WTC11 (cell line): ENCODE data around the gene CFAP74. TPM values are rescaled to one million over a fixed set of nuclear protein-coding genes. Genes with fewer than 3 reads are reported as not detected.

Experiments
- ATAC-seq: fragments of 200-7000 bp; cut with Tn5 transposase; 2 replicates; pipeline ENCODE4 v1.10.0; 2021; ENCODE audit warnings: mild to moderate bottlenecking, moderate library complexity
- CTCF ChIA-PET: fragments of 300-600 bp; sonication (Branson Sonifier 250); formaldehyde crosslinking; loops from one replicate; lab custom pipeline; 2021; ENCODE audit warnings: antibody characterized with exemption; lab: Charles Lee
- POLR2A ChIA-PET: fragments of 350-600 bp; sonication (Branson Sonifier 250); formaldehyde crosslinking; loops from one replicate; lab custom pipeline; 2021; ENCODE audit warnings: antibody characterized with exemption; lab: Charles Lee
- DNase-seq: peaks from one replicate; pipeline ENCODE4 v3.0.0; 2021; ENCODE audit warnings: low spot score
- H3K27ac Mint-ChIP-seq: 2 replicates; pipeline ENCODE4 v1.8.0; 2021; ENCODE audit warnings: mixed read lengths
- H3K27me3 Mint-ChIP-seq: 2 replicates; pipeline ENCODE4 v1.8.0; 2021; ENCODE audit warnings: low read depth, mild to moderate bottlenecking, moderate library complexity, mixed read lengths
- H3K36me3 Mint-ChIP-seq: 2 replicates; pipeline ENCODE4 v1.8.0; 2021; ENCODE audit warnings: mixed read lengths
- H3K4me1 Mint-ChIP-seq: 2 replicates; pipeline ENCODE4 v1.8.0; 2022; ENCODE audit warnings: mixed read lengths
- H3K4me3 Mint-ChIP-seq: 2 replicates; pipeline ENCODE4 v1.8.0; 2021; ENCODE audit warnings: mild to moderate bottlenecking, moderate library complexity, mixed read lengths
- H3K9me3 Mint-ChIP-seq: 2 replicates; pipeline ENCODE4 v1.8.0; 2021; ENCODE audit warnings: mixed read lengths
- CBFB ChIP-seq: sonication (generic); formaldehyde crosslinking; IDR thresholded peaks from 2 replicates; pipeline ENCODE4 v1.8.1; 2022; ENCODE audit warnings: mild to moderate bottlenecking, low read depth, missing genetic modification reagents
- CDX4 ChIP-seq: fragments of 250-450 bp; sonication (Bioruptor Pico); IDR thresholded peaks from 2 replicates; pipeline ENCODE4 v1.9.0; 2021; ENCODE audit warnings: moderate library complexity, mild to moderate bottlenecking, inconsistent platforms, borderline replicate concordance
- ETV6 ChIP-seq: sonication (generic); formaldehyde crosslinking; IDR thresholded peaks from 2 replicates; pipeline ENCODE4 v1.8.1; 2022; ENCODE audit warnings: mild to moderate bottlenecking, missing genetic modification reagents
- FOXK1 ChIP-seq: sonication (generic); formaldehyde crosslinking; IDR thresholded peaks from 2 replicates; pipeline ENCODE4 v1.8.0; 2022; ENCODE audit warnings: mild to moderate bottlenecking, moderate library complexity, missing genetic modification reagents
- FOXP4 ChIP-seq: sonication (generic); formaldehyde crosslinking; IDR thresholded peaks from 2 replicates; pipeline ENCODE4 v1.8.0; 2022; ENCODE audit warnings: mild to moderate bottlenecking, missing genetic modification reagents
- HMGA2 ChIP-seq: fragments of 250-450 bp; sonication (Bioruptor Pico); IDR thresholded peaks from 2 replicates; pipeline ENCODE4 v1.4.0; 2021; ENCODE audit warnings: mild to moderate bottlenecking, moderate library complexity
- IRF1 ChIP-seq: sonication (generic); formaldehyde crosslinking; IDR thresholded peaks from 2 replicates; pipeline ENCODE4 v1.8.0; 2023; ENCODE audit warnings: missing genetic modification reagents
- IRF2 ChIP-seq: sonication (generic); formaldehyde crosslinking; IDR thresholded peaks from 2 replicates; pipeline ENCODE4 v1.8.0; 2022; ENCODE audit warnings: low read depth, missing genetic modification reagents, borderline replicate concordance
- KAT7 ChIP-seq: sonication (generic); formaldehyde crosslinking; IDR thresholded peaks from 2 replicates; pipeline ENCODE4 v1.8.1; 2023; ENCODE audit warnings: missing genetic modification reagents, mild to moderate bottlenecking, borderline replicate concordance
- NFATC4 ChIP-seq: fragments of 250-450 bp; sonication (Bioruptor Pico); IDR thresholded peaks from 2 replicates; pipeline ENCODE4 v1.9.0; 2021; ENCODE audit warnings: mild to moderate bottlenecking
- OVOL2 ChIP-seq: fragments of 250-450 bp; sonication (Bioruptor Pico); IDR thresholded peaks from 2 replicates; pipeline ENCODE4 v1.9.0; 2021; ENCODE audit warnings: mild to moderate bottlenecking, borderline replicate concordance
- PRDM15 ChIP-seq: sonication (generic); formaldehyde crosslinking; IDR thresholded peaks from 2 replicates; pipeline ENCODE4 v1.8.0; 2022; ENCODE audit warnings: missing genetic modification reagents
- SOX15 ChIP-seq: fragments of 250-450 bp; sonication (Bioruptor Pico); IDR thresholded peaks from 2 replicates; pipeline ENCODE4 v1.9.0; 2021; ENCODE audit warnings: mild to moderate bottlenecking
- SP1 ChIP-seq: sonication (generic); formaldehyde crosslinking; conservative IDR thresholded peaks from 2 replicates; pipeline ENCODE4 v1.8.1; 2022; ENCODE audit warnings: missing genetic modification reagents
- TEAD1 ChIP-seq: sonication (generic); formaldehyde crosslinking; IDR thresholded peaks from 2 replicates; pipeline ENCODE4 v1.8.0; 2022; ENCODE audit warnings: mild to moderate bottlenecking, missing genetic modification reagents
- ZNF281 ChIP-seq: sonication (generic); formaldehyde crosslinking; IDR thresholded peaks from 2 replicates; pipeline ENCODE4 v1.8.0; 2023; ENCODE audit warnings: mild to moderate bottlenecking, missing genetic modification reagents
- ZNF317 ChIP-seq: sonication (generic); formaldehyde crosslinking; IDR thresholded peaks from 2 replicates; pipeline ENCODE4 v1.8.1; 2023; ENCODE audit warnings: low read depth, mild to moderate bottlenecking, moderate library complexity, missing genetic modification reagents, borderline replicate concordance
- ZNF512 ChIP-seq: sonication (generic); formaldehyde crosslinking; IDR thresholded peaks from 2 replicates; pipeline ENCODE4 v1.8.1; 2022; ENCODE audit warnings: missing genetic modification reagents, borderline replicate concordance
- total RNA-seq: library from RNA; stranded (reverse); gene quantifications from 3 replicates; pipeline ENCODE4 v1.2.3, GENCODE V29; 2021

Gene CFAP74
- total RNA-seq, 1 experiment from 2014 or later = 0.35 TPM

GRCh38 chr1:2028870-2029560 is 25.4 kb upstream of the CFAP74 start:
- Mint-ChIP-seq H3K27me3 (no peaks in the 10 kb centered on the region), H3K27ac (no peak overlapping the region), H3K36me3 (no peaks in the 10 kb centered on the region), H3K9me3 (no peaks in the 10 kb centered on the region), H3K4me3 (no peak overlapping the region), H3K4me1 (no peaks in the 10 kb centered on the region)
- ATAC-seq (no peak), DNase-seq (no peak)
- no peak for TF ChIP-seq FOXP4 (CRISPR knock-in tag)
- no peak for TF ChIP-seq SP1 (CRISPR knock-in tag)
- TF ChIP-seq FOXK1 = no peak
- no peak for TF ChIP-seq ZNF281 (CRISPR knock-in tag)
- no peak for TF ChIP-seq IRF2
- no peak for TF ChIP-seq CDX4 (CRISPR knock-in tag)
- TF ChIP-seq ZNF317 (CRISPR knock-in tag) = no peak
- no peak for TF ChIP-seq OVOL2 (CRISPR knock-in tag)
- TF ChIP-seq TEAD1 (CRISPR knock-in tag) = no peak
- ChIA-PET CTCF (interaction anchor here (1.2 to 4.5 kb wide), 2 partner anchors 15 to 69 kb away, joined by 4 to 24 read pairs; no protein-coding TSS in a partner anchor), POLR2A (no interaction called here)

- Mint-ChIP-seq H3K4me1 (no peaks in the 10 kb centered on the region), H3K27ac (no peak overlapping the region), H3K36me3 (no peaks in the 10 kb centered on the region), H3K4me3 (no peak overlapping the region), H3K9me3 (no peaks in the 10 kb centered on the region), H3K27me3 (no peaks in the 10 kb centered on the region)
- POLR2A ChIA-PET = no interaction called here
- DNase-seq (no peak), ATAC-seq (no peak)
- CTCF ChIA-PET = interaction anchor here (1.0 to 4.5 kb wide), 2 partner anchors 16 to 18 kb away, joined by 4 to 24 read pairs; no protein-coding TSS in a partner anchor
- TF ChIP-seq KAT7 (CRISPR knock-in tag) = no peak
- TF ChIP-seq IRF1 (CRISPR knock-in tag) = no peak
- no peak for TF ChIP-seq PRDM15
- no peak for TF ChIP-seq CBFB (CRISPR knock-in tag)
- no peak for TF ChIP-seq ETV6 (CRISPR knock-in tag)
- TF ChIP-seq SOX15 = no peak
- TF ChIP-seq HMGA2 = no peak
- TF ChIP-seq ZNF317 (CRISPR knock-in tag) = no peak
- TF ChIP-seq FOXP4 (CRISPR knock-in tag) = no peak
- TF ChIP-seq SP1 (CRISPR knock-in tag) = no peak
- no peak for TF ChIP-seq TEAD1 (CRISPR knock-in tag)
- TF ChIP-seq ZNF512 = no peak
- no peak for TF ChIP-seq NFATC4
Observed at GRCh38 chr1:2027961-2028583, 24.5 kb upstream of the CFAP74 start.
